HG03060 (cell line): ENCODE measurements around the gene PLIN4.
"Not testable (repeated sequence)": the region's sequence is repeated elsewhere in the genome, so short reads cannot be mapped to it uniquely, and the experiment has no call there.

Experiments
- ATAC-seq: cut with Tn5 transposase; IDR thresholded peaks from one replicate; pipeline ENCODE4 v1.9.1; 2021; ENCODE audit warnings: low read depth, moderate number of reproducible peaks; ENCODE audit not compliant: unreplicated experiment

PLIN4 gene

GRCh38 chr19:4527377-4527776, 9.1 kb upstream of the PLIN4 start:
- not testable (repeated sequence) for ATAC-seq

- ATAC-seq = no peak
These were observed 7.3 kb upstream of the PLIN4 start for GRCh38 chr19:4525563-4526002.

GRCh38 chr19:4524808-4525562, 6.7 kb upstream of the PLIN4 start:
- no peak for ATAC-seq

- ATAC-seq = no peak
These were observed 5.2 kb upstream of the PLIN4 start for GRCh38 chr19:4523306-4524110.

GRCh38 chr19:4522291-4523002, 4.2 kb upstream of the PLIN4 start:
- ATAC-seq = no peak

- ATAC-seq = no peak
These were observed 3.6 kb upstream of the PLIN4 start for GRCh38 chr19:4521888-4522242.

- no peak for ATAC-seq
These were observed 3.0 kb upstream of the PLIN4 start for GRCh38 chr19:4521170-4521887.

GRCh38 chr19:4519521-4520277, 1.4 kb upstream of the PLIN4 start:
- no peak for ATAC-seq

GRCh38 chr19:4519172-4519496, 848 bp upstream of the PLIN4 start:
- ATAC-seq = no peak

- ATAC-seq = no peak
These were observed 732 bp downstream of the PLIN4 start for GRCh38 chr19:4517451-4518057.

- no peak for ATAC-seq
These were observed 1.4 kb downstream of the PLIN4 start for GRCh38 chr19:4516939-4517300.

GRCh38 chr19:4516199-4516938, 1.9 kb downstream of the PLIN4 start:
- no peak for ATAC-seq

GRCh38 chr19:4515732-4516131, 2.6 kb downstream of the PLIN4 start:
- ATAC-seq = no peak

- no peak for ATAC-seq
These were observed 5.0 kb downstream of the PLIN4 start for GRCh38 chr19:4513248-4513647.

GRCh38 chr19:4512070-4512469, 6.2 kb downstream of the PLIN4 start:
- no peak for ATAC-seq

- no peak for ATAC-seq
These were observed 6.8 kb downstream of the PLIN4 start for GRCh38 chr19:4511300-4512054.

GRCh38 chr19:4510435-4511255, 7.6 kb downstream of the PLIN4 start:
- ATAC-seq = no peak

GRCh38 chr19:4508698-4509097, 9.6 kb downstream of the PLIN4 start:
- ATAC-seq = no peak
